ENCODE results near the gene ADORA2A.

- TF ChIP-seq CTCF (IDR thresholded peaks at IDR 0.05) (no peak), POLR2AphosphoS5 (IDR thresholded peaks at IDR 0.05) (no peak), POLR2A (IDR thresholded peaks at IDR 0.05) (no peak)
Observed at GRCh38 chr22:24409707-24410106, 17.7 kb upstream of the ADORA2A start.

Data from breast epithelium (tissue), 3 donors.